H1 (cell line): ENCODE results near the gene MEA1. TPM values are rescaled to one million over a fixed set of nuclear protein-coding genes. Genes with fewer than 3 reads are reported as not detected.

Experiments used
- ASH2L ChIP-seq: fragments of 200-600, 300-600 bp; sonication (generic); IDR thresholded peaks from one replicate; pipeline ENCODE4 v1.7.1; 2017; ENCODE audit warnings: low read length
- CBX5 ChIP-seq: fragments of 300-800, 300-1000 bp; sonication (generic); IDR thresholded peaks from 2 replicates; pipeline ENCODE4 v1.7.1; 2016; ENCODE audit warnings: antibody characterized with exemption, low read length, low read depth
- CREB1 ChIP-seq: IDR thresholded peaks from 2 replicates; pipeline ENCODE4 v1.6.1; 2012; ENCODE audit warnings: inconsistent platforms
- KDM4A ChIP-seq: IDR thresholded peaks from one replicate; pipeline ENCODE4 v1.7.1; 2012; ENCODE audit warnings: low read depth, mild to moderate bottlenecking, moderate library complexity, low read length, inconsistent platforms; ENCODE audit not compliant: severe bottlenecking
- NRF1 ChIP-seq: IDR thresholded peaks from 2 replicates; pipeline ENCODE4 v1.6.1; 2011; ENCODE audit warnings: mild to moderate bottlenecking, low read depth, low read length, improper control_type of control experiment
- PHF8 ChIP-seq: fragments of 200-600 bp; sonication (generic); conservative IDR thresholded peaks from 2 replicates; pipeline ENCODE4 v1.7.1; 2012; ENCODE audit warnings: low read depth, mild to moderate bottlenecking, inconsistent platforms, low read length, moderate library complexity
- POLR2A ChIP-seq, 2 experiments: IDR thresholded peaks; 1 replicate in 1 of 2; 2 replicates in 1 of 2; pipeline ENCODE4 v1.6.1; 2011; ENCODE audit warnings: low read depth in 2 of 2, low read length in 2 of 2, mild to moderate bottlenecking in 2 of 2; ENCODE audit errors: control extremely low read depth in 1 of 2
- RAD21 ChIP-seq, 2 experiments: IDR thresholded peaks in 1 of 2; conservative IDR thresholded peaks in 1 of 2; 2 replicates each; pipeline ENCODE4 v1.6.1; 2011; ENCODE audit warnings: low read depth in 2 of 2, low read length in 2 of 2, improper control_type of control experiment in 1 of 2, inconsistent platforms in 1 of 2, mild to moderate bottlenecking in 1 of 2, moderate library complexity in 1 of 2
- RBBP5 ChIP-seq: IDR thresholded peaks from 2 replicates; pipeline ENCODE4 v1.7.1; 2012; ENCODE audit warnings: low read depth, mild to moderate bottlenecking, inconsistent platforms, low read length, moderate library complexity, borderline replicate concordance
- RFX5 ChIP-seq: IDR thresholded peaks from 2 replicates; pipeline ENCODE4 v1.6.1; 2011; ENCODE audit warnings: low read depth, low read length, improper control_type of control experiment, borderline replicate concordance
- SAP30 ChIP-seq: fragments of 300-600 bp; sonication (generic); IDR thresholded peaks from 2 replicates; pipeline ENCODE4 v1.7.1; 2012; ENCODE audit warnings: low read length, moderate library complexity, mild to moderate bottlenecking, inconsistent platforms; ENCODE audit not compliant: insufficient read depth, insufficient replicate concordance
- SIN3A ChIP-seq, 2 experiments: IDR thresholded peaks in 1 of 2; conservative IDR thresholded peaks in 1 of 2; 2 replicates each; pipeline ENCODE4 v1.6.1; 2011 to 2012; ENCODE audit warnings: low read length in 2 of 2, improper control_type of control experiment in 1 of 2, low read depth in 1 of 2, mild to moderate bottlenecking in 1 of 2
- SP1 ChIP-seq: IDR thresholded peaks from 2 replicates; pipeline ENCODE4 v1.6.1; 2011; ENCODE audit warnings: low read depth, low read length
- TAF1 ChIP-seq: IDR thresholded peaks from 2 replicates; pipeline ENCODE4 v1.6.1; 2011; ENCODE audit warnings: mild to moderate bottlenecking, low read depth, low read length
- TAF7 ChIP-seq: optimal IDR thresholded peaks from 2 replicates; pipeline ENCODE3; 2011; ENCODE audit warnings: low read depth, mild to moderate bottlenecking, inconsistent platforms, low read length, moderate library complexity, borderline replicate concordance
- TBP ChIP-seq: IDR thresholded peaks from 2 replicates; pipeline ENCODE4 v1.6.1; 2011; ENCODE audit warnings: low read depth, low read length, improper control_type of control experiment
- YY1 ChIP-seq: IDR thresholded peaks from 2 replicates; pipeline ENCODE4 v1.6.1; 2011; ENCODE audit warnings: low read depth, mild to moderate bottlenecking, low read length
- polyA plus RNA-seq, 7 experiments: library from polyadenylated mRNA; depleted of rRNA in 3 of 7; stranded (reverse) in 5 of 7; unstranded in 2 of 7; fragments of >200 nt in 5 of 7; fragments of 200-250 nt in 2 of 7; gene quantifications; 1 replicate in 5 of 7; 2 replicates in 1 of 7; 4 replicates in 1 of 7; pipeline versions ENCODE4 v1.2.1 to v1.2.3, GENCODE V29; 2011 to 2013; ENCODE audit warnings: missing spikeins in 2 of 7, mixed read lengths in 2 of 7
- total RNA-seq: library from RNA; stranded (reverse); fragmentation: NEBNext Ultra II Directional; extraction: Animal tissue kit (Norgen Biotek cat#: 25700); gene quantifications from 2 replicates; pipeline ENCODE4 v1.2.1, GENCODE V29; 2021

Gene MEA1
- total and polyA plus RNA-seq, 2 of the 8 experiments (the other 6 are each of a cell fraction or from before 2014, with no cell fraction given): 94.2 to 96.4 TPM

- TF ChIP-seq YY1: peak; percentile 53; the same call in 1 of the 2 replicates
- no peak for TF ChIP-seq ASH2L
- peak; percentile 91 for TF ChIP-seq TBP
- TF ChIP-seq RBBP5: peak; percentile 44; the same call in 1 of the 2 replicates
- TF ChIP-seq NRF1: peak; percentile 23; the same call in 1 of the 2 replicates
- peak; percentile 81 to 96 for TF ChIP-seq POLR2A (IDR thresholded peaks at IDR 0.05; ENCODE audit: control extremely low read depth in 1 of 2, low read depth in 2 of 2, low read length in 2 of 2)
- TF ChIP-seq CBX5: no peak
- TF ChIP-seq PHF8: peak; percentile 77
- peak; percentile 60 for TF ChIP-seq TAF7
- TF ChIP-seq KDM4A: peak; percentile 69
- TF ChIP-seq SIN3A (conservative IDR thresholded peaks at IDR 0.05 in 1 of 2, IDR thresholded peaks at IDR 0.05 in 1 of 2; ENCODE audit: low read depth in 1 of 2, low read length in 2 of 2): 0 out of 4 replicates have a peak, but pooled peaks of 1 of the 2 experiments have one; percentile 19
- peak; percentile 81; the same call in 1 of the 2 replicates for TF ChIP-seq SP1
- peak; percentile 97 for TF ChIP-seq RFX5
- peak; percentile 94 for TF ChIP-seq TAF1
- no peak for TF ChIP-seq SAP30
- 0 out of 4 replicates have a peak, but pooled peaks of 1 of the 2 experiments have one; percentile 4 for TF ChIP-seq RAD21 (IDR thresholded peaks at IDR 0.05 in 1 of 2, conservative IDR thresholded peaks at IDR 0.05 in 1 of 2; ENCODE audit: low read depth in 2 of 2, low read length in 2 of 2)
- TF ChIP-seq CREB1: peak; percentile 59; the same call in 1 of the 2 replicates
Measured at GRCh38 chr6:42984001-42984923, 29.5 kb downstream of the MEA1 start, which contains the start of gene PPP2R5D (continued).
